SK-N-SH treated with all-trans-retinoic acid at 6 μM for 48 hours (cell line): ENCODE measurements around the gene NCMAP.

ENCODE experiments used
- ATAC-seq: fragments of 200-7000 bp; cut with Tn5 transposase; 3 replicates; pipeline ENCODE4 v1.9.1; 2020; ENCODE audit warnings: mild to moderate bottlenecking, moderate library complexity
- ARNTL ChIP-seq: fragments of 450-650 bp; formaldehyde crosslinking; IDR thresholded peaks from 2 replicates; pipeline ENCODE4 v1.5.0; 2020; ENCODE audit warnings: low read depth, mild to moderate bottlenecking, moderate library complexity, borderline replicate concordance
- BACH2 ChIP-seq: fragments of 250-450 bp; sonication (Bioruptor Pico); IDR thresholded peaks from 2 replicates; pipeline ENCODE4 v1.9.0; 2021; ENCODE audit warnings: mild to moderate bottlenecking, borderline replicate concordance
- CREB5 ChIP-seq: fragments of 250-450 bp; sonication (Bioruptor Pico); IDR thresholded peaks from 2 replicates; pipeline ENCODE4 v1.5.1; 2020; ENCODE audit warnings: low read depth, mild to moderate bottlenecking, moderate library complexity
- CSDC2 ChIP-seq: fragments of 250-450 bp; sonication (Bioruptor Pico); IDR thresholded peaks from 2 replicates; pipeline ENCODE4 v1.5.0; 2020; ENCODE audit warnings: mild to moderate bottlenecking, moderate library complexity
- CSRNP3 ChIP-seq: fragments of 250-450 bp; sonication (Bioruptor Pico); IDR thresholded peaks from 2 replicates; pipeline ENCODE4 v1.5.1; 2021; ENCODE audit warnings: mild to moderate bottlenecking, moderate library complexity
- GLIS3 ChIP-seq: fragments of 250-450 bp; sonication (Bioruptor Pico); IDR thresholded peaks from 2 replicates; pipeline ENCODE4 v1.5.0; 2020; ENCODE audit warnings: mild to moderate bottlenecking, moderate library complexity
- ISL1 ChIP-seq: fragments of 250-450 bp; sonication (Bioruptor Pico); IDR thresholded peaks from 2 replicates; pipeline ENCODE4 v2.1.2; 2022; ENCODE audit warnings: mild to moderate bottlenecking, moderate library complexity
- PATZ1 ChIP-seq: fragments of 250-450 bp; sonication (Bioruptor Pico); IDR thresholded peaks from 2 replicates; pipeline ENCODE4 v1.8.0; 2020; ENCODE audit warnings: mild to moderate bottlenecking, moderate library complexity, borderline replicate concordance
- POU6F1 ChIP-seq: fragments of 250-450 bp; sonication (Bioruptor Pico); IDR thresholded peaks from 2 replicates; pipeline ENCODE4 v1.8.0; 2021; ENCODE audit warnings: low read depth, mild to moderate bottlenecking, moderate library complexity, borderline replicate concordance
- PPARA ChIP-seq: fragments of 250-450 bp; sonication (Bioruptor Pico); IDR thresholded peaks from 2 replicates; pipeline ENCODE4 v1.5.0; 2020; ENCODE audit warnings: mild to moderate bottlenecking, borderline replicate concordance
- RARB ChIP-seq: fragments of 250-450 bp; sonication (Bioruptor Pico); IDR thresholded peaks from 2 replicates; pipeline ENCODE4 v1.8.0; 2021; ENCODE audit warnings: mild to moderate bottlenecking, moderate library complexity
- SNAI2 ChIP-seq: fragments of 250-450 bp; sonication (Bioruptor Pico); IDR thresholded peaks from 2 replicates; pipeline ENCODE4 v1.5.0; 2020; ENCODE audit warnings: mild to moderate bottlenecking, moderate library complexity
- TCF4 ChIP-seq: fragments of 250-450 bp; sonication (Bioruptor Pico); IDR thresholded peaks from 2 replicates; pipeline ENCODE4 v1.8.0; 2021; ENCODE audit warnings: mild to moderate bottlenecking, moderate library complexity, borderline replicate concordance
- TOX ChIP-seq: fragments of 250-450 bp; sonication (Bioruptor Pico); IDR thresholded peaks from 2 replicates; pipeline ENCODE4 v1.8.0; 2021; ENCODE audit warnings: mild to moderate bottlenecking, moderate library complexity, borderline replicate concordance
- TSHZ2 ChIP-seq: fragments of 250-450 bp; sonication (Bioruptor Pico); IDR thresholded peaks from 2 replicates; pipeline ENCODE4 v1.5.0; 2020; ENCODE audit warnings: mild to moderate bottlenecking, moderate library complexity
- ZC3H10 ChIP-seq: fragments of 250-450 bp; sonication (Bioruptor Pico); IDR thresholded peaks from 2 replicates; pipeline ENCODE4 v1.5.1; 2021; ENCODE audit warnings: mild to moderate bottlenecking, moderate library complexity
- ZFP3 ChIP-seq: fragments of 250-450 bp; sonication (Bioruptor Pico); IDR thresholded peaks from 2 replicates; pipeline ENCODE4 v1.5.0; 2020; ENCODE audit warnings: mild to moderate bottlenecking, moderate library complexity
- ZFP30 ChIP-seq: fragments of 450-650 bp; formaldehyde crosslinking; IDR thresholded peaks from 2 replicates; pipeline ENCODE4 v1.5.0; 2022; ENCODE audit warnings: mild to moderate bottlenecking, moderate library complexity
- ZNF8 ChIP-seq: fragments of 450-650 bp; formaldehyde crosslinking; IDR thresholded peaks from 2 replicates; pipeline ENCODE4 v1.5.0; 2020; ENCODE audit warnings: mild to moderate bottlenecking, moderate library complexity

Gene NCMAP

GRCh38 chr1:24564695-24565094 lies 8.8 kb downstream of the NCMAP start:
- ATAC-seq = no peak
- no peak for TF ChIP-seq ZNF8
- no peak for TF ChIP-seq TSHZ2 (CRISPR knock-in tag)
- no peak for TF ChIP-seq ZFP3 (CRISPR knock-in tag)
- TF ChIP-seq TCF4 (CRISPR knock-in tag) = no peak
- TF ChIP-seq SNAI2 = no peak
- TF ChIP-seq GLIS3 (CRISPR knock-in tag) = no peak
- no peak for TF ChIP-seq CSDC2 (CRISPR knock-in tag)
- TF ChIP-seq PATZ1 (CRISPR knock-in tag) = no peak
- TF ChIP-seq ZC3H10 (CRISPR knock-in tag) = no peak

- no peak for ATAC-seq
- TF ChIP-seq BACH2 (no peak), TOX (CRISPR knock-in tag) (no peak), PATZ1 (CRISPR knock-in tag) (no peak), CREB5 (CRISPR knock-in tag) (no peak), ISL1 (no peak), ARNTL (CRISPR knock-in tag) (no peak), TCF4 (CRISPR knock-in tag) (no peak), ZFP30 (CRISPR knock-in tag) (no peak), SNAI2 (no peak), RARB (CRISPR knock-in tag) (no peak), ZFP3 (CRISPR knock-in tag) (no peak), CSRNP3 (CRISPR knock-in tag) (no peak), POU6F1 (CRISPR knock-in tag) (no peak), PPARA (CRISPR knock-in tag) (no peak)
These were observed 10.5 kb downstream of the NCMAP start for GRCh38 chr1:24566236-24566867.
